Stomach (tissue), 8 donors: Measurements from ENCODE around the gene PPP1R3E. TPM values are rescaled to one million over a fixed set of nuclear protein-coding genes. Genes with fewer than 3 reads are reported as not detected.

Experiments used
- polyA plus RNA-seq, 3 donors: library from polyadenylated mRNA; stranded (reverse); fragments of 200-250 nt; gene quantifications; one replicate each; pipeline ENCODE4 v1.2.3, GENCODE V29; 2013
- small RNA-seq, 4 donors: library from RNA; depleted of rRNA; stranded (forward); fragments of <200 nt; gene quantifications; one replicate each; pipeline ENCODE3, GENCODE V24; 2016
- total RNA-seq, 5 donors: library from RNA; depleted of rRNA; stranded (reverse); fragments of >200 nt; gene quantifications; one replicate each; pipeline versions ENCODE4 v1.1.0 to v1.2.3, GENCODE V29; 2014 to 2016
- donor health status: healthy with polysubstance abuse.
- donor health status: Bipolar disorder and iron deficiency.
- donor health status: healthy.

Gene PPP1R3E
- total and polyA plus RNA-seq, 8 donors, result 1.7 to 17.6 (median 11.5) TPM

Small RNA genes within 50 kb of the gene (small RNA-seq; reads per million reads assigned to genes)
- gene RNU6-1046P, result 0 reads per million in 4 donors

Other genes starting within 250 kb of the PPP1R3E start
- gene CDH24, start 245.3 kb downstream of the PPP1R3E start, total RNA-seq, result 10 to 100 TPM in 1 of 5 donors, 1 to 10 TPM in 3, not detected in 1; 1.2 to 14.3 (median 4.8) TPM
- 1 to 10 TPM; 2.3 to 4.0 (median 3.2) TPM for gene CDH24, start 245.3 kb downstream of the PPP1R3E start, polyA plus RNA-seq
- 100 to 1,000 TPM; 114 to 232 (median 123) TPM for gene ACIN1, start 207.7 kb downstream of the PPP1R3E start, total RNA-seq
- 10 to 100 TPM; 37.1 to 86.4 (median 52.7) TPM for gene ACIN1, start 207.7 kb downstream of the PPP1R3E start, polyA plus RNA-seq
- gene C14orf119, start 207.4 kb downstream of the PPP1R3E start, total RNA-seq, result 10 to 100 TPM in 2 of 5 donors, 1 to 10 TPM in 2, not detected in 1; 1.8 to 25.2 (median 14.0) TPM
- 10 to 100 TPM; 27.4 to 51.8 (median 49.8) TPM for gene C14orf119, start 207.4 kb downstream of the PPP1R3E start, polyA plus RNA-seq
- gene CIROP, start 197.9 kb downstream of the PPP1R3E start, total RNA-seq, result not detected
- gene CIROP, start 197.9 kb downstream of the PPP1R3E start, polyA plus RNA-seq, result not detected
- not detected for gene CEBPE, start 183.6 kb downstream of the PPP1R3E start, total RNA-seq
- gene CEBPE, start 183.6 kb downstream of the PPP1R3E start, polyA plus RNA-seq, result under 1 TPM in 1 of 3 donors, not detected in 2; 0.37 TPM
- 100 to 1,000 TPM in 1 of 5 donors, 10 to 100 TPM in 3, 1 to 10 TPM in 1; 1.2 to 102 (median 43.7) TPM for gene SLC7A8, start 119.2 kb downstream of the PPP1R3E start, total RNA-seq
- 10 to 100 TPM; 22.1 to 33.9 (median 22.4) TPM for gene SLC7A8, start 119.2 kb downstream of the PPP1R3E start, polyA plus RNA-seq
- gene RNF212B, start 64.9 kb downstream of the PPP1R3E start, total RNA-seq, result not detected
- 1 to 10 TPM in 2 of 3 donors, under 1 TPM in 1; 0.40 to 1.1 (median 1.1) TPM for gene RNF212B, start 64.9 kb downstream of the PPP1R3E start, polyA plus RNA-seq
- 100 to 1,000 TPM in 1 of 5 donors, 10 to 100 TPM in 1, 1 to 10 TPM in 3; 5.1 to 103 (median 8.3) TPM for gene HOMEZ, start 16.7 kb downstream of the PPP1R3E start, total RNA-seq
- 1 to 10 TPM; 5.8 to 9.6 (median 7.0) TPM for gene HOMEZ, start 16.7 kb downstream of the PPP1R3E start, polyA plus RNA-seq
- gene BCL2L2, start 4.0 kb upstream of the PPP1R3E start, total RNA-seq, result 10 to 100 TPM; 14.0 to 47.5 (median 39.8) TPM
- gene BCL2L2, start 4.0 kb upstream of the PPP1R3E start, polyA plus RNA-seq, result 10 to 100 TPM; 28.1 to 84.1 (median 48.4) TPM
- 100 to 1,000 TPM in 2 of 5 donors, 10 to 100 TPM in 3; 24.5 to 152 (median 70.5) TPM for gene PABPN1, start 18.6 kb upstream of the PPP1R3E start, total RNA-seq
- gene PABPN1, start 18.6 kb upstream of the PPP1R3E start, polyA plus RNA-seq, result 100 to 1,000 TPM; 131 to 190 (median 147) TPM
- 10 to 100 TPM; 14.1 to 33.3 (median 22.3) TPM for gene SLC22A17, start 50.0 kb upstream of the PPP1R3E start, total RNA-seq
- gene SLC22A17, start 50.0 kb upstream of the PPP1R3E start, polyA plus RNA-seq, result 10 to 100 TPM in 2 of 3 donors, 1 to 10 TPM in 1; 7.0 to 18.3 (median 12.5) TPM
- 1 to 10 TPM; 3.1 to 9.6 (median 5.5) TPM for gene EFS, start 62.3 kb upstream of the PPP1R3E start, total RNA-seq
- 10 to 100 TPM in 1 of 3 donors, 1 to 10 TPM in 2; 3.4 to 20.6 (median 6.8) TPM for gene EFS, start 62.3 kb upstream of the PPP1R3E start, polyA plus RNA-seq
- gene IL25, start 70.0 kb upstream of the PPP1R3E start, total RNA-seq, result not detected
- gene IL25, start 70.0 kb upstream of the PPP1R3E start, polyA plus RNA-seq, result not detected
- gene CMTM5, start 74.2 kb upstream of the PPP1R3E start, total RNA-seq, result 1 to 10 TPM in 1 of 5 donors, not detected in 4; 1.3 TPM
- gene CMTM5, start 74.2 kb upstream of the PPP1R3E start, polyA plus RNA-seq, result 1 to 10 TPM in 1 of 3 donors, under 1 TPM in 2; 0.61 to 1.3 (median 0.87) TPM
- under 1 TPM in 1 of 5 donors, not detected in 4; 0.37 TPM for gene MYH6, start 105.4 kb upstream of the PPP1R3E start, total RNA-seq
- 1 to 10 TPM in 2 of 3 donors, under 1 TPM in 1; 0.50 to 3.2 (median 1.4) TPM for gene MYH6, start 105.4 kb upstream of the PPP1R3E start, polyA plus RNA-seq
- gene MYH7, start 132.8 kb upstream of the PPP1R3E start, total RNA-seq, result under 1 TPM in 1 of 5 donors, not detected in 4; 0.73 TPM
- 1 to 10 TPM in 2 of 3 donors, under 1 TPM in 1; 0.23 to 4.9 (median 4.0) TPM for gene MYH7, start 132.8 kb upstream of the PPP1R3E start, polyA plus RNA-seq
- 10 to 100 TPM in 4 of 5 donors, 1 to 10 TPM in 1; 3.5 to 72.7 (median 20.3) TPM for gene NGDN, start 166.8 kb upstream of the PPP1R3E start, total RNA-seq
- gene NGDN, start 166.8 kb upstream of the PPP1R3E start, polyA plus RNA-seq, result 10 to 100 TPM; 27.6 to 38.5 (median 35.7) TPM
- gene ZFHX2, start 248.9 kb upstream of the PPP1R3E start, total RNA-seq, result 1 to 10 TPM in 1 of 5 donors, under 1 TPM in 4; under 0.01 to 2.9 (median 0.43) TPM
- 1 to 10 TPM in 1 of 3 donors, under 1 TPM in 1, not detected in 1; 0.68 to 1.1 TPM for gene ZFHX2, start 248.9 kb upstream of the PPP1R3E start, polyA plus RNA-seq